ENCODE results near the gene EIF3D. TPM values are rescaled to one million over a fixed set of nuclear protein-coding genes. Genes with fewer than 3 reads are reported as not detected.

Gene EIF3D
- total RNA-seq, 1 experiment from 2014 or later = 151 TPM

GRCh38 chr22:36514766-36515165 is 14.2 kb downstream of the EIF3D start:
- Histone ChIP-seq H3K4me1 (ENCODE audit: control insufficient read depth, insufficient read depth, low read length) (no peaks in the 10 kb centered on the region), H3K27me3 (ENCODE audit: control insufficient read depth, insufficient read depth, low read length) (no peaks in the 10 kb centered on the region), H3K36me3 (ENCODE audit: control insufficient read depth, insufficient read depth, low read length) (peaks cover 30% of the 10 kb centered on the region), H3K9me3 (ENCODE audit: control insufficient read depth, insufficient read depth, low read depth, low read length) (no peaks in the 10 kb centered on the region), H3K4me3 (ENCODE audit: low read depth in 2 of 2, low read length in 2 of 2) (no peak overlapping the region), H3K27ac (ENCODE audit: low read length) (no peak overlapping the region)
- POLR2A ChIA-PET = no interaction called here
- CTCF ChIA-PET = no interaction called here
- intact Hi-C loops (cut with micrococcal nuclease; ENCODE audit: unreplicated experiment) (no loop called here), in situ Hi-C loops (cut with HindIII; ENCODE audit: low pct_unique_long_range_greater_than_20kb, low sequenced_read_pairs) (no loop called here)
- DNase-seq (ENCODE audit: low read depth, low spot score) (no peak), ATAC-seq (no peak)
- BruUV-seq (replicated peaks) = no TSS peak
- TF ChIP-seq POLR2AphosphoS5 (IDR thresholded peaks at IDR 0.05; ENCODE audit: low read depth, low read length) = no peak
- TF ChIP-seq CTCF (IDR thresholded peaks at IDR 0.05) = no peak
- TF ChIP-seq SIN3A (IDR thresholded peaks at IDR 0.05; ENCODE audit: borderline replicate concordance, insufficient read depth, low read depth, low read length) = no peak

GRCh38 chr22:36512991-36513390 is 16.0 kb downstream of the EIF3D start:
- Histone ChIP-seq H3K4me3 (ENCODE audit: low read depth in 2 of 2, low read length in 2 of 2) (no peak overlapping the region), H3K4me1 (ENCODE audit: control insufficient read depth, insufficient read depth, low read length) (no peaks in the 10 kb centered on the region), H3K27me3 (ENCODE audit: control insufficient read depth, insufficient read depth, low read length) (no peaks in the 10 kb centered on the region), H3K36me3 (ENCODE audit: control insufficient read depth, insufficient read depth, low read length) (peaks cover 30% of the 10 kb centered on the region), H3K27ac (ENCODE audit: low read length) (no peak overlapping the region), H3K9me3 (ENCODE audit: control insufficient read depth, insufficient read depth, low read depth, low read length) (no peaks in the 10 kb centered on the region)
- in situ Hi-C loops (cut with HindIII; ENCODE audit: low pct_unique_long_range_greater_than_20kb, low sequenced_read_pairs) (no loop called here), intact Hi-C loops (cut with micrococcal nuclease; ENCODE audit: unreplicated experiment) (no loop called here)
- POLR2A ChIA-PET = no interaction called here
- BruUV-seq (replicated peaks) = no TSS peak
- CTCF ChIA-PET = no interaction called here
- TF ChIP-seq POLR2AphosphoS5 (IDR thresholded peaks at IDR 0.05; ENCODE audit: low read depth, low read length) = no peak
- TF ChIP-seq TCF7L2 (IDR thresholded peaks at IDR 0.05; ENCODE audit: low read depth, low read length) = no peak
- ATAC-seq (no peak), DNase-seq (ENCODE audit: low read depth, low spot score) (no peak)

GRCh38 chr22:36512333-36512732 is 16.6 kb downstream of the EIF3D start:
- Histone ChIP-seq H3K9me3 (ENCODE audit: control insufficient read depth, insufficient read depth, low read depth, low read length) (no peaks in the 10 kb centered on the region), H3K36me3 (ENCODE audit: control insufficient read depth, insufficient read depth, low read length) (peaks cover 30% of the 10 kb centered on the region), H3K4me3 (ENCODE audit: low read depth in 2 of 2, low read length in 2 of 2) (no peak overlapping the region), H3K27ac (ENCODE audit: low read length) (no peak overlapping the region), H3K4me1 (ENCODE audit: control insufficient read depth, insufficient read depth, low read length) (no peaks in the 10 kb centered on the region), H3K27me3 (ENCODE audit: control insufficient read depth, insufficient read depth, low read length) (no peaks in the 10 kb centered on the region)
- BruUV-seq (replicated peaks) = no TSS peak
- ATAC-seq (no peak), DNase-seq (ENCODE audit: low read depth, low spot score) (no peak)
- POLR2A ChIA-PET = no interaction called here
- intact Hi-C loops (cut with micrococcal nuclease; ENCODE audit: unreplicated experiment) = no loop called here
- CTCF ChIA-PET = no interaction called here
- in situ Hi-C loops (cut with HindIII; ENCODE audit: low pct_unique_long_range_greater_than_20kb, low sequenced_read_pairs) = no loop called here
- no peak for TF ChIP-seq TCF7L2 (IDR thresholded peaks at IDR 0.05; ENCODE audit: low read depth, low read length)
- no peak for TF ChIP-seq CTCF (IDR thresholded peaks at IDR 0.05)
- TF ChIP-seq SIN3A (IDR thresholded peaks at IDR 0.05; ENCODE audit: borderline replicate concordance, insufficient read depth, low read depth, low read length) = no peak
- TF ChIP-seq POLR2AphosphoS5 (IDR thresholded peaks at IDR 0.05; ENCODE audit: low read depth, low read length) = no peak

Data from Panc1 (cell line).